ENCODE measurements around the gene RLBP1.

RLBP1 gene

DNA sequence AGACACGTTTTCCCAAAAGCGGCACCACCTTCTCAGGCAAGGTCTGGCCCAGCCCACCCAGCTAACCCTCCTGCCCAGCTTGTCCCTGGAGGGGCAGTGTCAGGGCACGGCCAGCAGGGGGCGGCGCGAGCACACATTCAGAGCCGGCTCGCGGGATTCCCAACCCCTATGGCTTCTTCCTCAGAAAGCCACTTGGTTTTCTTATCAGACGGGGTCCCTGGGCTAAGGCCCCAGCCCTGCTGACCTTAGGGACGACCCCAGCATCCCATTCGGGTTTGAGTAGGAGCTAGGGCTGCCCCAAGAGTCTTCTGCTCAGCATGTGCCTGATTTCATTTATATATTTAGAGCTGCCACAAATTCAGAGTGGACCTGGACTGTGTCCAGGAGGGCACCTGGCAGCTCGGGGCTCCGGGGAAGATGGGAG, 14.5 kb downstream of the RLBP1 start:
- peak; percentile 58 to 70 for DNase-seq (ENCODE audit: low read depth in 2 of 2)

DNA sequence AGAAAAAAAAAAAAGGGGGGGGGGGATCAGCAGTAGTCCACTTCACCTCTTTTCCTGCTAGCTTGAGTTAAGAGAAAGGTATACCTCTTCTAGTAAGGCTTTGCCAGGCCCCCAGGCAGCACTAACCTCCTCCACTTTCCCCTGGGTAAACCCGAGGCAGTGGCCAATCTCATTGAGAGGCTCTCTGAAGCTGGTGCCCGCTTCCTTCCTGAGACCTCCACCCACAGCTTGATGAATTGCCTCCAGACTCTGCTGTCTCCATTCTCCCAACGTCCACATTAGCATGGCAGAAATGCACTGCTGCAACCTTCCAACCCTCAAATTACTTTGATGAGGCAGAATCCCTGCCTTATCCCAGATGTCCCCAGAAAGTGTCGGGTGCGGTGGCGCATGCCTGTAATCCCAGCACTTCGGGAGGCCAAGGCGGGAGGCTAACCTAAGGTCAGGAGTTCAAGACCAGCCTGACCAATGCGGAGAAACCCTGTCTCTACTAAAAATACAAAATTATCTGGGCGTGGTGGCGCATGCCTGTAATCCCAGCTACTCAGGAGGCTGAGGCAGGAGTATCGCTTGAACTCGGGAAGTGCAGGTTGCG, 15.3 kb downstream of the RLBP1 start:
- no peak for DNase-seq (ENCODE audit: low read depth in 2 of 2)

DNA sequence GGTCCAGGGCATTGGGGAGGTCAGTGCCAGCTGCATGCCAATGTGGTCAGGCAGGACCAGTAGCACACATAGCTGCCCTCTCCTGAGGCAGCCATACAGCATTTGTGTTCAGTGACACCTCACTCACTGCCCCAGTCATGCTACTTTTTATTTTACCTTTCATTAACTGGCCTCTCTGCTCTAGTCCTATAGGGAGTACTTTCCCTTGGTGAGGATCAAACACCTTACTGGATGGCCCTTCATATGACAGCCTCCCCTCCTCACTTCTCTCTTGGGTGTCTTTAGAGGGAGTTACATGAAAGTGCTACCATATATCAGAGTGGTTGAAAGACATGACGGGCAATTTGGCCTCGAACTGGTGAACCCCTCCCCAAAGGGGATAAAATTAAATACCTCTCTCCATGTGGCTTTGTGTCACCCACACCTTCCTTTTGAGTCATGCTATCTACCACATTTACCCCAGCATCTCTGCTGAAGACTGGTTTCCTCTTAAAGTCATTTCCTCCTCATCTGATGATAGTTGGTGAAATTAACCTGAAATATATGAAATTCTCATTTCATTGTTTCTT, 17.6 kb downstream of the RLBP1 start:
- DNase-seq (ENCODE audit: low read depth in 2 of 2), result no peak

DNA sequence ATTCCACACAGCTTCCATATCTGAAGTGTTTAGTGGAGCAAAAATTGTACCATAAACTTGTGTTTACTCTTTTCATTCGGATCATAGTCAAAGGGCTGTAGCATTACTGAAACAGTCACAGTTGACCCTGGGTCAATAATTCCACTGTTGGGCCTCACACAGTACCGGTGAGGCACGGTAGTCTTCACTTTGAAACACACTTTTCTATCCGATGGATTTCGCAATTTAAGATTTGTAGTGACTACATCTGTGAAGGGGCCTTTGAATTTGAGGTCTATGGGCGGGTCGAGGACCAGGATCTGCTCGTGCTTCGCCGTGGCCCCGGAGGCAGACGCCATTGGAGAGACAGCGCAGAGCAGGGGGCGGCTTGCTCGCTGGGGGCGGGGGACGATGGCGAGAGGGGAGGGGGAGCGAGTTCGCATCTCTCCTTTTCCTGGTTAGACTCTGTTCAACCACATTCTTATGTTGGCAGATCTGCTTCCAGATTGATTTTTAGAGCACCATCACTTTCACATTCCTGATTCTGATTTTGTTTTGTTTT, 19.8 kb downstream of the RLBP1 start:
- DNase-seq (ENCODE audit: low read depth in 2 of 2), result no peak

DNA sequence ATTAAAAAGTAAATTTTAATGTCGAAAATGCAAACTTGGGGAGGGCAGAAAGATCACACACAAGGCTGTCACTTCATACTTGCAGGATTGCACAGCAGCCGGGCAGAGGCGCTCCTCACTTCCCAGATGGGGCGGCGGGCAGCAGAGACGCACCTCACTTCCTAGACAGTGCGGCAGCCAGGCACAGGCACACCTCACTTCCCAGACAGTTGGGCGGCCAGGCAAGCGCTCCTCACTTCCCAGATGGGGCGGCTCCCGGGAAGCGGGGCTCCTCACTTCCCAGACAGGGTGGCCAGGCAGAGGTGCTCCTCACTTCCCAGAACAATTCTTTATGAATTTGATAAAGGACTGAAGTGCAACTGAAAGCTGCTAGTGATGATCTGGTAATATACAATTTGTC, 21.2 kb downstream of the RLBP1 start:
- DNase-seq (ENCODE audit: low read depth in 2 of 2), result no peak

DNA sequence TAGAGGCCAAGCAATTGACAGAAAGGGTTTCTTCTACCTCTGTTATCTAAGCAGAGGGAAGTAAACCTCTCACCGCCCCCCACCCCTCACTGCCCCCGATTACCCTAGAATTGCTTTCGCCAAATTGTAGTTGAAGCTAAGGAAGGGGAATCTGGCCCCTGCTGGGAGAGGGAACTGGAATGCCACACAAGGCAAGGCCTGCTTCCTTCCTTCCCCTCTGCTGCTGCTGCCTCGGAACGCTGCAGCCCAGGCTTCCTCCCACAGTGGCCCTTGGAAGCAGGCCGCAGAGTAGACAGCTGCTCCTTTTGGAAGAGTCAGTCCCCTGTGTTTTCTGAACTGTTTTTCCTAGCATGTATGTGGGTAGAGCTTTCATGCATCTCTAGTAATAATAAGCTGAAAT, 21.6 kb downstream of the RLBP1 start:
- no peak for DNase-seq (ENCODE audit: low read depth in 2 of 2)

DNA sequence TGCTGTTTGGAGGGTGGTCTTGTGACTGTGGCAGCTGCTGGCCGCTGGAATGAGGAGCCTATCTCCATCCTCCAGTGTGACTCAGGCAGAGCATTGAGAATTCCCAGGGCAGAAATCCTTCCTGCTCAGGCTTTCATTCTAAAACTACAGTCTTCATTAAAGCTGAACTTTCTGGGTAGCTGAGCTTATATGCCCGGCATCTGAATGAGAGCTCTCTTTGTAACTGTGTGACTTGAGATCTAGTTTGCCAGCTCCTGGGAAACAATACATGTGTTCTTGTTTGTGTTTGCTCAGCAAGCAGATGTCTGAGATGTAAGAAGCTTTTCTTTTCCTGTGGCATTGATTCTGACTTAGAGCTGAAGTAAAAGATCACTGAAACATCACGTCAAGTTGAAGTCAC, 22.4 kb downstream of the RLBP1 start:
- no peak for DNase-seq (ENCODE audit: low read depth in 2 of 2)

DNA sequence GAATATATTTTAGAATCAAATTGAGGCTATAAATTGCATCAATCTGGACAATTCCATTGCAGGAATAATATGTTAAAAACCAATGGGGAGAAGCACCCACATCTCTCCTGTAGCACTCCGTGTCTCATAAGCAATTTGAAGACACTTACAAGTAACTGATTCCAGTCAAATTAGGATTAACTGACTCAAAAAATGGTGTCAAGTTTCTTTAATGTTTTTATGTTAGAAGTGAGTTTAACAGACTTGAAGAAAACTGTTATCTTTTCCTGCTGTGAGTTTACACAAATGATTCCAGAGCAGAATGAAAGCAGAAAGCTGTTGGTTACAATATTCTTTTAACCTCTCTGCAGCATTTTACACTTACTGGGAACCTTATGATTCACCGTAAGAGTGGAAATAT, 23.2 kb downstream of the RLBP1 start:
- DNase-seq (ENCODE audit: low read depth in 2 of 2), result no peak

DNA sequence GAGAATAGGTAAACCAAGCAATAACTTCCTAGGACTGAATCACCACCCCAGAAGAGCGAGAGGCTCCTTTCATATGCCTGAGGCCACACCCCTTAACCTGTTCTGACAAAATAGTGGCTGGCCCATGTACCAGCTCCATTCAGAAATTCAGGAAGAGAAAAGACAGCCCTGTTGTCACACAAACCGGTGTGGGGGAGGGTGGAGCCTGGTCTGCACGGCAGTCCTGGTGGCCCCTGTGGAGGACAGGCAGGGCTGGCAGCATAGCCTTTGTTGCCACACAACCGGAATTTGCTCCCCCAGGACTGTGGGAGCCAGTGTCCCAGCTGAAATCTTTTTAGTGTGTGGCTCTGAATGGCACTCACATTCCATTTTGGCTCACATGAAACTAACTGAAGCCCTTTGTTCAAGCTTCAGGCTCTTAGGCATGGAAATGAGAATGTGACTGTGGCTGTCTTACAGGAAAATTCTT, 23.8 kb downstream of the RLBP1 start:
- DNase-seq (ENCODE audit: low read depth in 2 of 2), result no peak

DNA sequence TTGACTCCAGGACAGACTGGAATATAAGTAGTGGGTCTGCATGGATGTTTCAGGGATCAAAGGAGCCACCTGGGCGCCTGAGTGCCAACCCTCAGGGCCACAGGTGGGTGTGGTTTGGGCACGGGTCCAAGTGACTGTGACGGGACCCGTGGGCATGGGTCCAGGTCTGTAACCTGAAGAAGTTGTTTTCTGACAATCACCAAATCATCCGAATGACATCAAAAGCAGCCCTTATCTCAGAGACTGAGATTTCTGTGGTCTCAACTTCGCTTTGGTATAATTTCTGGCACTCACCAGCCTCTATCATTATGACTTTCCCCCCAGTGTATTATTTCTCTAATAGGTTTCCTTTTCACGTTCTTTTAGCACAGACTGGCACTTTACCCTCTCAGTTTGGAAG, 24.4 kb downstream of the RLBP1 start:
- DNase-seq (ENCODE audit: low read depth in 2 of 2), result peak in 1 of 2 donors; percentile 19

DNA sequence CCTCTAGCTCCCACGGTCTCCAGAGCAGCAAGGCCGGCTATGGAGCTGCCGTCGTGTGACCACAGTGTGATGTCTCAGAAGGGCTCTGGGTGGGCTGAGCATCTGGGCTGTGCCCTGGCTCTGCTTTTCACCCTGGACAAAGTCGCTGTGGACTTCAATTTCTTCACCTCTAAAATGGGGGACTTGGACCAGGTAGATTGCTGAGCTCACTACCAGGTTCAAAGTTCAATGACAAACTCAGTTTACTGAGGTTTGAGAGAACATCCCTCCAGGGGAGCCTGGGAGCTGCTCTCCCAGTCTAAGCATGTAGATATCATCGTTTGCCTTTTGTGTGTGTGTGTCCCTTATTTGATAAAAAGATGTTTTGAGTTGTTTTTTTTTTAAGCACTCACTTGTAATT, 25.1 kb downstream of the RLBP1 start:
- no peak for DNase-seq (ENCODE audit: low read depth in 2 of 2)

DNA sequence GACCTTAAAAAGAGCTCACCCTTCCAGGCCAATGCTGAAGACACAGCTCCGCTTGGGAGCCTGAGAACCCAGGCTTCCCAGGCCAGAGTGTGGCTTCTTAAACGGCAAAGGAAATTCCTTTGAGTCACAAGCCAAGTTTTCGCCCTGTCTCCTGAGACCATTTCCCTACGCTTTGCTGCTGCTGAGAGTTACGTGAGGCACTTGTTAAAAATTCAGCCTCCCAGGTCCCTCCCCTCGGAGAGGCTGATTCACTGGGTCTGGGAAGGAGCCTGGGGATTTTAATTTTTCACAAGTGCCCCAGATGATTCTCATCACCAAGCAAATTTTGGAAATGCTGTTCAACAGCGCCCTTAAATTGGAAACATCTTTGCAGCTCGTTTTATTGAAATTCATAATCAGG, 25.5 kb downstream of the RLBP1 start:
- DNase-seq (ENCODE audit: low read depth in 2 of 2), result no peak

DNA sequence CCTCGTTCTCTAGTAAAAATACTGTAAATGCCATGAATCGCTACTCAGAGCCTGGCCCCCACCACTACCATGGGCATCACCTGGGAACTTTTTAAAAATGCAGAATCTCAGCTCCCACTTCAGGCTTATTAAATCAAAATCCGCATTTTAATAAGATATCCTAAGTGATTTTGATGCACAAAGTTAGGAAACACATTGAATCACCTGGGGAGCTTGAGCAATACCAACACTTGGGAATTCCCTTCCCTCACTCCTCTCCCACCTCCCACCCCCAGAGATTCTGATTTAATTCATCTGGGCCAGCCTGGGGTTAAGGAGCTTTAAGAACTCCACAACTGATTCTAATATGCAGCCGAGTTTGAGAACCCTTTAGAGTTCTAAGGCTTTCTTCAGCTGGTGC, 26.8 kb downstream of the RLBP1 start:
- DNase-seq (ENCODE audit: low read depth in 2 of 2), result no peak

DNA sequence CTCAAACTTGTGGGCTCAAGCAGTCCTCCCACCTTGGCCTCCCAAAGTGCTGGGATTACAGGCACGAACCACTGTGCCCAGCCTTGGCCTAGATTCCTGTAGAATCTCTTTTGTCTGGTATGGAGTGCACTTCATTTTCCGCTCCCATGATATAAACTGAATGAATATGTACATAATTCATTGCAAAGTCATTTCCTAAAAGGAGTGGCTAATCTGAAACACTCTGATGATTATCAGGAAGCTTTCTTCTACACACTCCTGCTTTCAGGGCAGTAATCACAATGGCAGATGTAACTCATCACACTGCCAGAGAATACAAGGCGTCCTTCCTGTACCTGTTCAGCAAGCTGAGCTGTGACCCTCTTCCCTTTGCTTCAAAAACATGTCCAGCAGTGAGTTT, 28.6 kb downstream of the RLBP1 start:
- no peak for DNase-seq (ENCODE audit: low read depth in 2 of 2)

DNA sequence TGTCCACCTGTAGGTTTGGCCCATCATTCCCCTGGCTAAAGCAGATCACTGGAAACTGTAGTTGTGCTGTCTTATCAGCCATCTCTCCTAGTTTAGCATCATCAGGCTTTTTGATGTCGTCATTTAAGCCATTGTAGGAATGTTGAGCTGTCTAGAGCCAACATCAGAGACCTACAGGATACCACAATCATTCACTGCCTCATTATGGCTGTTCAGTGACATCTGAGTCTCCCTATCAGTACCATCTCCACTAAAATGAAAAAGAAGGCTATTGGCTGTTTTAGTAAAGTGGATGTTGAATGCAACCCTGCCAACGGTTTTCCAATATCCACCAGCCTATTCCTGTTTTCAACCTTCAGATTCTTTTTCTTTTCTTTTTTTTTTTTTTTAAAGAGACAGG, 29.2 kb downstream of the RLBP1 start:
- DNase-seq (ENCODE audit: low read depth in 2 of 2), result no peak

DNA sequence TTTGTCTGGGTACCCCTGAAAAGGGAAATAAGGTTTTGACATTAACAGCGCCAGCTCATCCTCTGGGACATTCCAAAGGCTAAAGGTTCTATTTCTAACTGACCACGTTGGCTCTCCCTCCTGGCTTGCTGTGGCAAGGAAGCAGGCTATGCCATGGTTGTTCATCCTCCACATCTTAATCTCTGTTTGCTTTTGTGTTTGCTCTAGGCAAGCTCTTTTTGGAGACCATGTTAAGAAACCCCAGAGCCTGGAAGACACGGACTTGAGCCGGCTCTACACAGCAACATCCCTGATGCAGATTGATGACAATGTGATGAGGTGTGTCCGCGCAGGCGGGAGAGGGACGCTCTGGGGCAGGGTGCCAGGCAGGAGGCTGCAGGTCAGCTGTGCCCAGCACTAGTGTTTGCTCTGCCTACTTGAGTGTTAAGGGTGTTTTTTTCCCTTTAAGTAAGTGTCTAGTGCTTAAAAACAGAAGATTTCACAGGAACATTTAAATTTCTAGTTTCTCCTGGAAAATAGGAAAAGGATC, 33.3 kb downstream of the RLBP1 start:
- no peak for DNase-seq (ENCODE audit: low read depth in 2 of 2)

DNA sequence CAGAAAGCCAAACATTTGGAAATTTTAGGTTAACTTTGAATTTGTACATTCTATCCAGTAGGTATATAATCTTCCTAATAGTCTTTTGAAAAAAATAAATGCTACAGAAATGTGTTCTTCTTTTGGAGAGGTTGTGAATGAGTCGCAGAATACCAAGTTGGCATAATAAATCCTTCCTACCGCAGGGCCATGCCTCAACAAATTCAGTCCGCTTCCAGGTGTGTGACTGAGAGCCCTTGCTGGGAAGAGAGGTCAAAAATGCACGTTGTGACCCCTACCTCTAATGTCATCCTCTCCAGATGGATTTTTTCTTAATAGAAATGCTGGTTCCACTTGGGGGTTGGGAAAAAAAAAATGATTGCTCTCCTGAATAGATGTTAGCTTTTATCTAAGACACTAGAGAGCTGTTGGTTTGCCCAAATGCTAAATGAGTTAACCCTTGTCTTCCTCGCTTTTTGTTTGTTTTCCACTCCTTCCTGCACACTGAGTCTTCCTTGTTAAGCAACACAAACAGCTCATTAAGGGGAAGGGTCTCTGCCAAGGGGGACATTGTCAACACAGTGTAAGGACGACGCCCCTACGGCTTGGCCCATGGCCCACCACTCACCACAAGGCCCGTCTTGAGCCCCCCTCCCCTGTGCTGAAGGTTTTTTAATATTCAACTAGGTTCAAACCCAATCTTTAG, 33.9 kb downstream of the RLBP1 start:
- DNase-seq (ENCODE audit: low read depth in 2 of 2), result no peak

DNA sequence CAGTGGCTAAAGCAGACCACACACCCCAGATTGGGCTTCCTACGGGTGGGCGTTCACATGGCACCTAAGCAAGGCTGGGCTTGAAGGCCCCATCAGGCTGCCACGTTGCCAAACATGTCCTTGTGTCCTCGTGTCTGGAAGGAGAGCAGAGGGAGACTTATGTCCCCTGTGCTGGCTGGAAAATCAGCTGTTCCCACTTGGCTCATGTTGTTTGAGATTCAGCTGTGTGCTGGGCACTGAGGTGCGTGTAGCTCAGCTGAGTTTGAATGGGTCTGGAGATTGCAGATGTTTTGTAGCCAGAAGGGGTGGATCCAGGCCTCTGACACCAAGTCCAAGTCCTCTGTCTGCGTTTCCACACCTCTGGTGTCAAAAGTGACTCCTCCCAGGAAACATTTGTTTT, 34.6 kb downstream of the RLBP1 start:
- DNase-seq (ENCODE audit: low read depth in 2 of 2), result no peak

DNA sequence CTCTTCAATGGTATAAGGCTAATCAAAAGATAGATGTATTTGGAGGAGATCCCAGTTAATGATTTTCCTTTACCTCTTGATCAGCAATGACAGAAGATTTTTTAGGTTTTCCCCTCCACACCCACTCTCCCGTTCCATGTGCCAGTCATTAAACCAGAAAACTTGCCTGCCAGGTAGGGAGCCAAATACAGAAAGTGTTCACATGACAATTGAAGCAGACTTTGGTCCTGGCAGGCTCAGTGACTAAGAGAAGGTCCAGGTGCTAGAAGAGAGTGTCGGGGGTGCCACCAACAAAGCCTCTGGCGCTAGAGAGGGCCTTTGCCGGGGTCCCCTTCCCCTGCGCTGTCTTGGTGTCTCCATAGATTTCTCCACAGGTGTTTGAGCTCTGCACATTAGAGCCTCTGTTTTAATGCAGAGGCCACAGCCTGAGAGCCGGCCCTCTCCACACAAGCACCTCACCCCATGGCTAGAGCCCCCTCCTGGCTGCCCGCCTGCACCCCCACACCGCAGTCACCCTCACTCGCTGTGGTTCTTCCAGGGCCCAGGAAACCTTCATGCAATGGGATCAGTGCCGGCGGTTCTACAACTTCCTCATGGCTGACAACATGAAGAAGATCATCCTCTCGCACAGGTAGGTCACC, 36.4 kb downstream of the RLBP1 start:
- no peak for DNase-seq (ENCODE audit: low read depth in 2 of 2)

DNA sequence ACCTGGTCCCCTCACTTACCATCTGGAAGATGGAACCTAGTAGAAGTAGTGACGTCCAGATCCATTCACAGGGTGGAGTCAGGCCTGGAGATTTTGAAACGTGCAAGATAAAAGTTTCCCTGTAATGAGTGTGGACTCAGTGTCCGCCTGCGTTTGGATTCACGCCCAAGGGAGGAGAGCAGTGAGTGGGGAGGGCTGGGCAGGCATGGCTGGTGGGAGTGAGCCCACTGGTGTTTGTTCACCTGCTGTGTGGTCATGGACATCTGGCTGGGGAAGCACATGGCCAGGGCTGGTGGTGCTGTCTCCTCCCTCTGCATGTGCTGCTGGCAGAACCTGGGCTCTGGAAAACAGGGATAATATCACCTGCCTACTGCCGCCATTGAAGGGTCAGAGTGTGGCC, 37.0 kb downstream of the RLBP1 start:
- no peak for DNase-seq (ENCODE audit: low read depth in 2 of 2)

DNA sequence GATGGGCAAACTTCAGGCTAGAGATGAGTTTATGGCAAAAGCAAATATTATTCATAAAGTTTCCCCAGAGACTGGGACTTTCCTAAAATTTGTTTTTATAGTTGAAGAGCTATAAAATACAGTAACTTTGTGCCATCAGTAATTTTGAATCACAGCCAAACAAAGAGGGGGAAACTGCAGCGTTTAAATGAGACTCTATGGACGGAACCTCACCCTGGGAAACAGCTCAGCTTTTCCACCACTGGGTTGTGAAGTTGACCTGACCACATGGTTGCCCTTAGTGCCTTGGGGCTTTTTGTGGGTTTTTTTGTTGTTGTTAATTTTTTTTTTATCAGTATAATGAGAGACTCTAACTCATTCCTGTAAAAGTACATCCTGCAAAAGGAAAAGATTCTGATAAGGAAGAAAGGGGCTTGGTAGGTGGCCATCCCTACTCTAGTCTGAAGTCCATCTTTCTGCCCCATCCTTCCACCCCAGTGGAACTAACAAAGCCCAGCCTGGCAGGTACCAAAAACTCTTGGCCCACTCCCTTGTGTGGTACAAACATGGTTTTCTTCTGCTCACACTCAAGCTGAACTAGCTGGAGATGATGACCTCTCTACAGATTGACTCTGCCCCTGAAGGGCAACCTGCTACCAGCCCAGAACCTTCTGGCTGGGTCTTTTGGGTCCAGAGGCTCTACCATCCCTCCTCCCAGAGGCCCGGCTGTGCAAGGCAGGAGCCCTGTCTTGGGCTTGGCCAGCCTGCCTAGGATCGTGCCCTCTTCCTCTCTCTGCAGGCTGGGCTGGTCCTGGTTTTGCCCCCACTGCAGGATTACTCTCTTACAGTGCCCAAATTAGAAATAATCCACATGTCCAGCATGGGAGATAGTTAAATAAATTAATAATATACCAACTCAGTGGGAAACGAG, 41.2 kb downstream of the RLBP1 start:
- peak; percentile 17 to 38 for DNase-seq (ENCODE audit: low read depth in 2 of 2)

Measured in activated CD4-positive, alpha-beta T cell treated with anti-CD3 and anti-CD28 coated beads for 24 hours (primary cell).